OCI-LY1 (cell line): ENCODE data around the gene ITM2B.

ENCODE experiments used
- EZH2 ChIP-seq: fragments of 200-600 bp; sonication (generic), shearing (Covaris generic); IDR thresholded peaks from 2 replicates; pipeline ENCODE4 v1.8.0; 2017; ENCODE audit warnings: borderline replicate concordance, mixed run types, mild to moderate bottlenecking, antibody characterized with exemption, low read length, moderate library complexity, mixed read lengths
- TF ChIP-seq, protein P1 (sequence below): fragments of 200-600 bp; sonication (generic), shearing (Covaris generic); IDR thresholded peaks from 2 replicates; pipeline ENCODE4 v1.5.1; 2017; ENCODE audit warnings: mild to moderate bottlenecking, antibody characterized with exemption, low read length, moderate library complexity, mixed read lengths

DNA sequence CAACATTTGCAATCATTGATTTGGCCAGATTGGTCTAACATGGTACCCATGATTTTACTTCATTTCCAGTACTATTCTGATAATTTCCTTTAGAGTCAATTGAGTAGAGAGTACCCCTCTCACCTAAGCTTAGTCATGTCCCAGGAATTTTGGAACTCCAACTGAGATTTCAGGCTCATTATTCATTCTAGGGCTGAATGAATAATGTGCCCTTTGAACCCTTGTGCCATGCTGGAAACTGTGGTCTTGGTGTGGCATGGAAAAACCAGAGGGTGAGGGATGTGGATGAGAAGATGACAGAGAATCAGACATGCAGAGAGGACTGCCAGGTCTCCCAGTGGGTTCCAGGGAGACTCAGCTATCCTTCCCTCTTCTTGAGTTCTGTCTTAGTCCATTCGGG is 30.2 kb downstream of the ITM2B start:
- TF ChIP-seq, protein P1, sequence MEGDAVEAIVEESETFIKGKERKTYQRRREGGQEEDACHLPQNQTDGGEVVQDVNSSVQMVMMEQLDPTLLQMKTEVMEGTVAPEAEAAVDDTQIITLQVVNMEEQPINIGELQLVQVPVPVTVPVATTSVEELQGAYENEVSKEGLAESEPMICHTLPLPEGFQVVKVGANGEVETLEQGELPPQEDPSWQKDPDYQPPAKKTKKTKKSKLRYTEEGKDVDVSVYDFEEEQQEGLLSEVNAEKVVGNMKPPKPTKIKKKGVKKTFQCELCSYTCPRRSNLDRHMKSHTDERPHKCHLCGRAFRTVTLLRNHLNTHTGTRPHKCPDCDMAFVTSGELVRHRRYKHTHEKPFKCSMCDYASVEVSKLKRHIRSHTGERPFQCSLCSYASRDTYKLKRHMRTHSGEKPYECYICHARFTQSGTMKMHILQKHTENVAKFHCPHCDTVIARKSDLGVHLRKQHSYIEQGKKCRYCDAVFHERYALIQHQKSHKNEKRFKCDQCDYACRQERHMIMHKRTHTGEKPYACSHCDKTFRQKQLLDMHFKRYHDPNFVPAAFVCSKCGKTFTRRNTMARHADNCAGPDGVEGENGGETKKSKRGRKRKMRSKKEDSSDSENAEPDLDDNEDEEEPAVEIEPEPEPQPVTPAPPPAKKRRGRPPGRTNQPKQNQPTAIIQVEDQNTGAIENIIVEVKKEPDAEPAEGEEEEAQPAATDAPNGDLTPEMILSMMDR = no peak
- TF ChIP-seq EZH2 = no peak
